IMR-90 (cell line): ENCODE measurements around the gene FCN1. TPM values are rescaled to one million over a fixed set of nuclear protein-coding genes. Genes with fewer than 3 reads are reported as not detected.

Source experiments
- ATAC-seq: fragments of 200-7000 bp; cut with Tn5 transposase; 2 replicates; pipeline ENCODE4 v1.9.1; 2020; ENCODE audit warnings: low read depth, mild to moderate bottlenecking, moderate library complexity
- BruUV-seq: library from RNA; stranded (reverse); fragments of 400-500 nt; replicated peaks from 2 replicates; lab custom pipeline; 2021; lab: Mats Ljungman, UMichigan
- CTCF ChIA-PET: fragments of 300-600 bp; formaldehyde crosslinking; extraction: SDS; loops from one replicate; lab custom pipeline; 2021; ENCODE audit warnings: antibody characterized with exemption; lab: Yijun Ruan, JAX
- POLR2A ChIA-PET: fragments of 300-600 bp; sonication (Branson Sonifier 250); formaldehyde crosslinking; loops from one replicate; lab custom pipeline; 2022; ENCODE audit warnings: antibody characterized with exemption; ENCODE audit not compliant: unreplicated experiment; lab: Charles Lee
- DNase-seq: peaks from one replicate; pipeline ENCODE4 v3.0.0; 2013
- H2AFZ ChIP-seq: replicated peaks from 2 replicates; pipeline ENCODE3; 2013; ENCODE audit warnings: low read length, mild to moderate bottlenecking; ENCODE audit not compliant: poor library complexity
- H2AK5ac ChIP-seq: 2 replicates; pipeline ENCODE4 v1.6.1; 2013; ENCODE audit warnings: low read depth, low read length, inconsistent platforms
- H2AK9ac ChIP-seq: replicated peaks from 2 replicates; pipeline ENCODE3; 2013; ENCODE audit warnings: mild to moderate bottlenecking, low read depth, low read length, moderate library complexity; ENCODE audit not compliant: poor library complexity
- H2BK120ac ChIP-seq: 2 replicates; pipeline ENCODE4 v1.6.1; 2013; ENCODE audit warnings: low read depth, low read length, inconsistent platforms
- H2BK15ac ChIP-seq: 3 replicates; pipeline ENCODE4 v1.6.1; 2013; ENCODE audit warnings: low read depth, low read length, inconsistent platforms
- H2BK20ac ChIP-seq: 2 replicates; pipeline ENCODE4 v1.6.1; 2013; ENCODE audit warnings: low read depth, mild to moderate bottlenecking, inconsistent platforms, low read length, moderate library complexity
- H2BK5ac ChIP-seq: 2 replicates; pipeline ENCODE4 v1.6.1; 2013; ENCODE audit warnings: mild to moderate bottlenecking, low read depth, low read length, inconsistent platforms; ENCODE audit not compliant: poor library complexity, severe bottlenecking
- H3K14ac ChIP-seq: replicated peaks from 2 replicates; pipeline ENCODE4 v1.6.1; 2013; ENCODE audit warnings: low read depth, low read length, inconsistent platforms
- H3K18ac ChIP-seq: 2 replicates; pipeline ENCODE4 v1.6.1; 2013; ENCODE audit warnings: low read depth, low read length, control low read depth
- H3K23ac ChIP-seq: 2 replicates; pipeline ENCODE4 v1.6.1; 2013; ENCODE audit warnings: low read depth, low read length, inconsistent platforms
- H3K27ac ChIP-seq: 2 replicates; pipeline ENCODE4 v1.5.1; 2013; ENCODE audit warnings: mild to moderate bottlenecking, control low read depth, low read length; ENCODE audit not compliant: insufficient read depth
- H3K27me3 ChIP-seq: 2 replicates; pipeline ENCODE4 v1.6.1; 2013; ENCODE audit warnings: low read length; ENCODE audit not compliant: control insufficient read depth, insufficient read depth
- H3K36me3 ChIP-seq: 2 replicates; pipeline ENCODE4 v1.6.1; 2013; ENCODE audit warnings: low read length, mixed read lengths; ENCODE audit not compliant: control insufficient read depth, insufficient read depth
- H3K4ac ChIP-seq: 2 replicates; pipeline ENCODE4 v1.6.1; 2013; ENCODE audit warnings: low read depth, low read length, inconsistent platforms
- H3K4me1 ChIP-seq: 2 replicates; pipeline ENCODE4 v1.6.1; 2013; ENCODE audit warnings: low read length, mixed read lengths; ENCODE audit not compliant: control insufficient read depth, insufficient read depth
- H3K4me2 ChIP-seq: 2 replicates; pipeline ENCODE4 v1.6.1; 2013; ENCODE audit warnings: low read depth, mild to moderate bottlenecking, control low read depth, low read length, moderate library complexity
- H3K4me3 ChIP-seq: 2 replicates; pipeline ENCODE4 v1.5.1; 2013; ENCODE audit warnings: low read depth, mild to moderate bottlenecking, control low read depth, low read length, moderate library complexity; ENCODE audit not compliant: insufficient read depth
- H3K56ac ChIP-seq: 2 replicates; pipeline ENCODE4 v1.6.1; 2013; ENCODE audit warnings: low read length, inconsistent platforms; ENCODE audit not compliant: insufficient read depth; ENCODE audit errors: extremely low read depth
- H3K79me1 ChIP-seq, 2 experiments: 2 replicates each; pipeline ENCODE4 v1.6.1; 2013; ENCODE audit warnings: low read length in 2 of 2, inconsistent platforms in 1 of 2, low read depth in 1 of 2
- H3K9ac ChIP-seq: 2 replicates; pipeline ENCODE4 v1.6.1; 2013; ENCODE audit warnings: low read depth, low read length, control low read depth
- H3K9me1 ChIP-seq: 2 replicates; pipeline ENCODE4 v1.6.1; 2013; ENCODE audit warnings: low read length, inconsistent platforms; ENCODE audit not compliant: insufficient read depth
- H3K9me3 ChIP-seq: 2 replicates; pipeline ENCODE4 v1.6.1; 2013; ENCODE audit warnings: low read length; ENCODE audit not compliant: control insufficient read depth, insufficient read depth
- H4K20me1 ChIP-seq: 2 replicates; pipeline ENCODE4 v1.6.1; 2013; ENCODE audit warnings: low read length, inconsistent platforms; ENCODE audit not compliant: insufficient read depth
- H4K5ac ChIP-seq: 2 replicates; pipeline ENCODE4 v1.6.1; 2013; ENCODE audit warnings: mild to moderate bottlenecking, low read depth, low read length, control low read depth
- H4K8ac ChIP-seq, 2 experiments: 2 replicates each; pipeline ENCODE4 v1.6.1; 2013; ENCODE audit warnings: low read depth in 2 of 2, low read length in 2 of 2, control low read depth in 1 of 2, inconsistent platforms in 1 of 2
- H4K91ac ChIP-seq: 2 replicates; pipeline ENCODE4 v1.6.1; 2013; ENCODE audit warnings: low read depth, low read length, inconsistent platforms; ENCODE audit not compliant: insufficient read depth
- MAZ ChIP-seq: IDR thresholded peaks from 2 replicates; pipeline ENCODE4 v1.6.1; 2012; ENCODE audit warnings: low read depth, mild to moderate bottlenecking, low read length, improper control_type of control experiment, moderate library complexity, borderline replicate concordance
- RFX5 ChIP-seq: IDR thresholded peaks from 2 replicates; pipeline ENCODE4 v1.8.0; 2012; ENCODE audit warnings: low read depth, mild to moderate bottlenecking, low read length, moderate library complexity
- WGBS, 2 experiments: methylation state at CpG; one replicate each; pipeline versions ENCODE4 v1.1.5 to v1.1.7; 2013; ENCODE audit warnings: missing lambda C conversion rate in 2 of 2; ENCODE audit not compliant: insufficient read length in 1 of 2; ENCODE audit errors: extremely low coverage in 2 of 2; 5-methylcytosine and 5-hydroxymethylcytosine counted together
- dilution Hi-C: fragments of 300-500 bp; cut with HindIII; formaldehyde crosslinking; loops from one replicate; pipeline ENCODE4 v1.14.3; 2018; ENCODE audit warnings: low sequenced_read_pairs; ENCODE audit not compliant: unreplicated experiment
- in situ Hi-C: fragments of 300-500 bp; cut with MboI; formaldehyde crosslinking; loops from 3 replicates; pipeline ENCODE4 v1.14.3; 2019; ENCODE audit warnings: low sequenced_read_pairs, inconsistent platforms, mixed read lengths
- intact Hi-C: fragments of 100-400 bp; cut with micrococcal nuclease; formaldehyde crosslinking; loops from 2 replicates; pipeline ENCODE4 v1.10.0; 2022
- polyA plus RNA-seq, 3 experiments: library from polyadenylated mRNA; depleted of rRNA; stranded (reverse); fragments of >200 nt; gene quantifications; 2 replicates each; pipeline ENCODE4 v1.2.3, GENCODE V29; 2012; ENCODE audit warnings: low replicate concordance in 1 of 3
- total RNA-seq: library from RNA; depleted of rRNA; stranded (reverse); fragments of >200 nt; gene quantifications from 2 replicates; pipeline ENCODE4 v1.2.3, GENCODE V29; 2012

FCN1 gene
- total and polyA plus RNA-seq, 2 of the 4 experiments (the other 2 are of a cell fraction) = not detected

DNA sequence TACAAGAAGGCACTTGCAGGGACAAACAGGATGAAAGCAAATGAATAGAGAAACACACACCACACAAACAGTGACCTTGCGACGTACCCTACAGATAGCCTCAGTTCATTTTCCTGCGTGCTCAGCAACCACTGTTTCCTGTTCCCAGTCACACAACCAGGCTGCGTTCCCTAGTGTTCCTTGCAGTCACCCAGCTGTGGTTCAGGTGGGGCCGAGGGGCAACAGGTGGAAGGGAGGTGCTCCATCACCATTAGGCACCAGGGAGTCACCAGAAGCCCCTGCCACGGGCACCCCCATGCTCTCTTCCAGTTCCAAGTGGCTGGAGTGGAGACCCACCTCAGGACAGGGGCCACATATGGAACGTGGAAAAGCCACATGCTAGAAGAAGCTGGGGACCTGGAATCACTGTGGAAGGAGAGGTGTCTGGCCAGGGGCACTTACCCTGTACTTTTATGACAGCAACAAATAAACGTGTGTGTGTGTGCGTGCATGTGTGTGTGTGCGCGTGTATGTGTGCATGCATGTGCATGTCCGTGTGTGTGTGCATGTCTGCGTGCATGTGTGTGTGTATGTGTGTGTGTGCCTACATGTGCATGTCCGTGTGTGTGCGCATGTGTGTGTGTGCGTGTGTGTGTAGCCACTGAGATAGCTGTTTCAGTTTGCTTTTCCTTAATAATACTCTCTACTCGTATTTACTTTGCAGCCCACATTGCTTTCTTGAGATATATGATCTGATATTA is 55.9 kb downstream of the FCN1 start:
- in situ Hi-C loops = no loop called here

More for the DNA sequence above, 55.9 kb downstream of the FCN1 start:
- H3K27ac ChIP-seq = no peak overlapping the region
- H3K23ac ChIP-seq = no peak overlapping the region
- ChIA-PET CTCF (no interaction called here), POLR2A (no interaction called here)
- no peak overlapping the region for H3K4me2 ChIP-seq
- no peak overlapping the region for H2BK120ac ChIP-seq
- dilution Hi-C loops (no loop called here), intact Hi-C loops (no loop called here)
- H4K5ac ChIP-seq = no peak overlapping the region
- peaks cover 4% of the 10 kb centered on the region for H3K9me3 ChIP-seq
- no peak overlapping the region for H2BK20ac ChIP-seq
- no peak overlapping the region for H2BK15ac ChIP-seq
- H3K4me3 ChIP-seq = no peak overlapping the region
- no peaks in the 10 kb centered on the region for H3K79me1 ChIP-seq
- whole genome bisulfite sequencing, 2 experiments = 85% methylated on average over 6 of the region's 17 CpGs; no CpG with 5 or more reads in 1 of the 2 experiments
- ATAC-seq (no peak), DNase-seq (no peak)
- peaks cover 2% of the 10 kb centered on the region; the same call in 1 of the 2 replicates for H3K9me1 ChIP-seq
- no peak overlapping the region for H4K8ac ChIP-seq
- no peaks in the 10 kb centered on the region for H3K36me3 ChIP-seq
- H2AK5ac ChIP-seq = no peak overlapping the region
- H3K9ac ChIP-seq = no peak overlapping the region
- no peak overlapping the region for H3K14ac ChIP-seq
- H3K27me3 ChIP-seq = peaks cover 4% of the 10 kb centered on the region; the same call in 1 of the 2 replicates
- no peak for TF ChIP-seq RFX5
- no peak for TF ChIP-seq MAZ
- H4K91ac ChIP-seq = no peak overlapping the region
- H4K20me1 ChIP-seq = no peaks in the 10 kb centered on the region
- H2BK5ac ChIP-seq = no peak overlapping the region
- no TSS peak for BruUV-seq
- no peak overlapping the region for H2AK9ac ChIP-seq
- no peak overlapping the region for H3K18ac ChIP-seq
- peaks cover 6% of the 10 kb centered on the region; the same call in 1 of the 2 replicates for H3K4me1 ChIP-seq
- H3K56ac ChIP-seq = no peak overlapping the region
- H2AFZ ChIP-seq = no peak overlapping the region
- no peak overlapping the region for H3K4ac ChIP-seq
